DMS53 treated with DMSO at 0.1 percent for 48 hours (cell line): ENCODE results near the gene NFATC2IP.
"Not testable (repeated sequence)": the region's sequence is repeated elsewhere in the genome, so short reads cannot be mapped to it uniquely, and the experiment has no call there.

Source experiments
- DNase-seq: peaks from one replicate; lab custom pipeline; 2025; ENCODE audit not compliant: unreplicated experiment; lab: John Stamatoyannopoulos, UW

Gene NFATC2IP

GRCh38 chr16:28925386-28926228 is 25.1 kb upstream of the NFATC2IP start:
- peak; percentile 37 for DNase-seq

DNA sequence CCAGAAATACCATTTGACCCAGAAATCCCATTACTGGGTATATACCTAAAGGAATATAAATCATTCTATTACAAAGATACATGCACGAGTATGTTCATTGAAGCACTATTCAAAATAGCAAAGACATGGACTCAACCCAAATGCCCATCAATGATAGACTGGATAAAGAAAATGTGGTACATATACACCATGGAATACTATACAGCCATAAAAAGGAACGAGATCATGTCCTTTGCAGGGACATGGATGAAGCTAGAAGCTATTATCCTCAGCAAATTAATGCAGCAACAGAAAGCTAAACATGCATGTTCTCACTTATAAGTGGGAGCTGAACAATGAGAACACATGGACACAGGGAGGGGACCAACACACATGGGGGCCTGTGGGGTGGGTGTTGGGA is 24.5 kb upstream of the NFATC2IP start:
- not testable (repeated sequence) for DNase-seq

DNA sequence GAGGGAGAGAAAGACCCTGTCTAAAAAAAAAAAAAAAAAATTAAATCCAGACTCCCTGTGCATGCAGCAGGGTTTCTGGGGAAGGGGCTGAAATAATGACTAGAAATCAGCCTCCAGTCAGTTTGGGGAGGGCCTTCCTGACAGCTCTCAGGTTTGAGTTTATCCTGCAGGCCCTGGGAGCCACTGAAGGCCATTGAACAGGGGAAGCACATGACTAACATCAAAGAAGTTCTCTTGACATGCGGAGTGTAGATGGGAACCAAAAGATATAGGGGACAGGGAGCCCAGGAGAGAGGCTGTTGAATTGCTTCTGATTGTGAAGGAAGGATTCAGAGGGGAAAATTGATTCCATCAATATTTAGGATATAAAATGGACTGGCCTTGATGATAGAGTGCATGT is 22.9 kb upstream of the NFATC2IP start:
- no peak for DNase-seq

GRCh38 chr16:28930203-28930602 is 20.5 kb upstream of the NFATC2IP start:
- no peak for DNase-seq

GRCh38 chr16:28930652-28931051 is 20.1 kb upstream of the NFATC2IP start:
- DNase-seq: no peak

DNA sequence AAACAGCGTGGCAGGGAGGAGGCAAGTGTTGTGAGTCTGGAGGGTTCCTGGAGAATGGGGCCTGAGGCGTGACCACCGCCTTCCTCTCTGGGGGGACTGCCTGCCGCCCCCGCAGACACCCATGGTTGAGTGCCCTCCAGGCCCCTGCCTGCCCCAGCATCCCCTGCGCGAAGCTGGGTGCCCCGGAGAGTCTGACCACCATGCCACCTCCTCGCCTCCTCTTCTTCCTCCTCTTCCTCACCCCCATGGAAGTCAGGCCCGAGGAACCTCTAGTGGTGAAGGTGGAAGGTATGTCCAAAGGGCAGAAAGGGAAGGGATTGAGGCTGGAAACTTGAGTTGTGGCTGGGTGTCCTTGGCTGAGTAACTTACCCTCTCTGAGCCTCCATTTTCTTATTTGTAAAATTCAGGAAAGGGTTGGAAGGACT is 18.9 kb upstream of the NFATC2IP start, which contains the start of gene CD19:
Gene CD19, plus strand, starts transcription at position 171 of the 425 bp plus-strand sequence. Its CDS starts 30 bp downstream, at position 201.
- DNase-seq: no peak

- no peak for DNase-seq
These were observed 18.2 kb upstream of the NFATC2IP start for GRCh38 chr16:28932339-28933141.

DNA sequence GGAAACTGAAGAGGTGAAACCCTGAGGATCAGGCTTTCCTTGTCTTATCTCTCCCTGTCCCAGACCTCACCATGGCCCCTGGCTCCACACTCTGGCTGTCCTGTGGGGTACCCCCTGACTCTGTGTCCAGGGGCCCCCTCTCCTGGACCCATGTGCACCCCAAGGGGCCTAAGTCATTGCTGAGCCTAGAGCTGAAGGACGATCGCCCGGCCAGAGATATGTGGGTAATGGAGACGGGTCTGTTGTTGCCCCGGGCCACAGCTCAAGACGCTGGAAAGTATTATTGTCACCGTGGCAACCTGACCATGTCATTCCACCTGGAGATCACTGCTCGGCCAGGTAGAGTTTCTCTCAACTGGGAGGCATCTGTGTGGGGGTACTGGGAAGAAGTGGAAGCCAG is 17.6 kb upstream of the NFATC2IP start:
- no peak for DNase-seq

- no peak for DNase-seq
These were observed 15.4 kb upstream of the NFATC2IP start for GRCh38 chr16:28935346-28935745.

DNA sequence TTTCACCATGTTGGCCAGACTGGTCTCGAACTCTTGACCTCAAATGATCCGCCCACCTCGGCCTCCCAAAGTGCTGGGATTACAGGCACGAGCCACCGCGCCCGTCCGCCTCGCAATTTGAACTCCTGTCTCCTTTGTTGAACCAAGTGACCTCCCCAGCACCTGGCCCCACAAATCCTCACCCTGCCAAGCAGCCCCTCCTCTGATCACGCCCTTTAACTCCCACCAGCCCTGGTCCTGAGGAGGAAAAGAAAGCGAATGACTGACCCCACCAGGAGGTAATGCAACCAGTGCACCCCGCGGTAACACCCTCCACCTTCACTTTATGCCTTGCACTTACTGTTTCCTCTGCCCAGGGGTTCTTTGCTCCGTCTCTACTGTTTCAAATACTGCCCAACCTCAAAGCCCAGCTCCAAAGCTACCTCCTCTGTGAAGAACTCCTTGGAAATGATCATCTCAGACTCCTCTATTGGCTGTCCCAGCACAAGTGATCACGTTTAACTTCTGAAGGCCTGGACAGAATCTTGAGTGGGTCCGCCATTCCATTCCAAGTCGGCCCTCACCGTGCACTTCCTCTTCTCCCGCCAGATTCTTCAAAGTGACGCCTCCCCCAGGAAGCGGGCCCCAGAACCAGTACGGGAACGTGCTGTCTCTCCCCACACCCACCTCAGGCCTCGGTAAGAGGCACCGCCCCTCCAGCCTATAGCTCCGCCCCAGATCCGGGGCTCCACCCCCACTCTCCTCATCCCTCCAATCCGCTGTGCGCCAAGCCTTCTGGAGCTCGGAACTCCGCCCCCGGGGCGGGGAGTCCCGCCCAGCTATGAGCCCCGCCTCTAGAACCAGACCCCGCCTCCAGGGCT is 14.6 kb upstream of the NFATC2IP start:
- DNase-seq: no peak

DNA sequence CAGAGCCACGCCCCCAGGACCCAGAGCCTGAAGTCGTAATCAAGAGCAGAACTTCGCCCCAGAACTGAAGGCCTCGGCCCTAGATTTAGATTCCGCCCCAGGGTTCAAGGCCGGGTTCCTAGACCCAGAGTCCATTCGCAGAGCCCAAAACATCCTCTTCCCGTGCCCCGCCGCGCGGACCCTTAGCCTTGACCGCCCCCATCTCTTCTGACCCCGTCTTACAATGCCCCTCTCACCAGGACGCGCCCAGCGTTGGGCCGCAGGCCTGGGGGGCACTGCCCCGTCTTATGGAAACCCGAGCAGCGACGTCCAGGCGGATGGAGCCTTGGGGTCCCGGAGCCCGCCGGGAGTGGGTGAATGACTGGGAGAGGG is 14.0 kb upstream of the NFATC2IP start:
- no peak for DNase-seq

GRCh38 chr16:28937222-28937876 is 13.4 kb upstream of the NFATC2IP start:
- DNase-seq: no peak

- no peak for DNase-seq
These were observed 12.0 kb upstream of the NFATC2IP start for GRCh38 chr16:28938721-28939120.

DNA sequence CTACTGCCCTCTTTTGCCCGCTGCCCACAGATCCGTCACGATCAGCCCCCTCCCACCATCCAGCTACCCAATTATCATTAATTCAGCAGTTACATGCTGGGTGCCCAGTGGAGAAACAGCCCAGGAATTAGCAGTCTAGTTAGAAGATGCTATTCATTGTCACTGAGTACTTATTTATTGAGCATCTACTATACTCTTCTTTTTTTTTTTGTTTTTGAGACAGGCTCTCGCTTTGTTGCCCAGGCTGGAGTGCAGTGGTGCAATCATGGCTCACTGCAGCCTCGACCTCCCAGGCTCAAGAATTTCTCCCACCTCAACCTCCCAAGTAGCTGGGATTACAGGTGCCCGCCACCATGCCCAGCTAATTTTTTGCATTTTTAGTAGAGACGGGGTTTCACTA is 10.9 kb upstream of the NFATC2IP start:
- DNase-seq: not testable (repeated sequence)

- no peak for DNase-seq
These were observed 7.5 kb upstream of the NFATC2IP start for GRCh38 chr16:28943281-28943680.

- DNase-seq: no peak
These were observed 4.1 kb upstream of the NFATC2IP start for GRCh38 chr16:28946681-28947080.

- no peak for DNase-seq
These were observed 740 bp downstream of the NFATC2IP start for GRCh38 chr16:28951410-28951943.

- DNase-seq: no peak
These were observed 7.5 kb downstream of the NFATC2IP start for GRCh38 chr16:28958216-28958615.

DNA sequence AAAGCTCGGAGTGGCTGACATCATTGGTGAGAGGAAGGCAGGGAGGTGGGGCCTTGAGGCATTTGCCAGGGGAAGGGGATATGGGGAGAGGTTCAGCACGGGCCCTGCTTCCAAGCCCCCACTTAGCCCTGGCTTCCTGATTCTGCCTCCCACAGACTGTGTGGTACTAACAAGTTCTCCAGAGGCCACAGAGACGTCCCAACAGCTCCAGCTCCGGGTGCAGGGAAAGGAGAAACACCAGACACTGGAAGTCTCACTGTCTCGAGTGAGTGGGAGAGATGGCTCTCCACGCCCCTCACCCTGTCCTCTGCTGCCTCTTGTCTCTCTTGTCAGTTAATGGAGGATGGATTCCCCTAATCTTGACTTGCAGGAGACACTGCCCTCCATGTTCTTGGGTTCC is 8.1 kb downstream of the NFATC2IP start:
- no peak for DNase-seq

DNA sequence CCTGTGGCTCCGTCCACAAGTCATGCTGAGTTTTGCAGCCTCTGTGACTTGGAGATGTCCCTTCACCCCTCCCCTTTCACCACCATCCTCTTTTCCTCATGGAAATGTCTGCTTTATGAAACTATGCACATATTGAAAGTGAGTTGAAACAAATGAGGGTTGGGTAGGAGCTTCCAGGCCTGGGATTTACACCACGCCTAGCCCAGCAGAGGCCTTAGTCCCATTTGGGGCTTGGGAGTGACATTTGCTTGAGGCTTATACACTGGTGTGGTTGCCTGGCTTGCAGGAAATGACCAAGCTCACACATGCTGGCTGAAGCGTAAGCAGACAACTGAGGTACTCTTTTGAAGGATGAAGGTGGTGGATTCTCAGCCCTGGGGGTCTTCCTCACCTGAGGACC is 13.3 kb downstream of the NFATC2IP start:
- no peak for DNase-seq
